ENCODE results near the gene CRB3. TPM values are rescaled to one million over a fixed set of nuclear protein-coding genes. Genes with fewer than 3 reads are reported as not detected.

The CRB3 gene
- total and polyA plus RNA-seq, 11 donors = 0.28 to 1.6 (median 0.46) TPM; not detected in 7

DNA sequence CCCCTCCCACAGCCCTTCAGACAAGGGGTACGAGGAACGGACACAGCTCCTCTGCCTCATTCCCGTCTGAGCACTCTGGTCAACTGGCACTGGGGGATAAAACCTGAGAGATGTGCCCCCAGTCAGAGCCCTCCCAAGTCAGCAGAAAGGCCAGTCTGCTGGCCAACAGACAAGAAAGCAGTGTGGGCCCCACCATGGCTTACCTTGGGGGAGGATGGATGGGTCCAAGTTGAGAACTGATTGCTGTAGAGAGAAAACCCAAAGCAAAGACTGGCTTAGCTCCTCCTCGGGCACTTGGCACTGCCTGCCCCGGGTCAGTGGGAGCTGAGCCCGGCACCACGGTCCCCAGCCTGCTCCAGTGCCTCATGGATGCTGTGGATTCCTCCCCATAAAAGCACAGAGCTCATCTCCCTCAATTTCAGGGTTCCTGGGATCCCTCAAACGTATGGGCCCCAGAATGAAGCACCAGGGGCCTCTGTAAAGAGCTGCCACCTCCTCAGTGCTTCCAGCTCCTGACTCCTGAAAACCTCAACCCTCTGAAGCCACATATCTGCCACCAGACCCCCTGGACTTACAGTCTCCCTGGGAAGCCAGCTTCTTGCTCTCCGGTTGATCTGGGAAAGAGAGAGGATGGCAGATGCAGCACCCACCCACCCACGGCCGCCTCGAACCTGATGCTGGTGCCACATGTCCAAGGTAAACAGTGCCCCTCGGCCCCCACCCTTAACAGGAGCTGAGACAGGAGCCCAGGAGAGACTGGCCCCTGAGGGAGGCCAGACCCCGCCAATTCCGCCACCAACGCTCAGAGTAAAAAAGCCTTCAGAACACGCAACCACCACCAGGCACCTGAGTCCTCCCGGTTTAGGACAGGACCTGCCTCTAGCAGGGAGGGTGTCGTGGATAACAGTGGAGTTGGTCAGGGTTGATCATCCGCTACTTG, 42.7 kb upstream of the CRB3 start:
- Histone ChIP-seq H3K4me1 (peaks cover 0 to 41% (median 21%) of the 10 kb centered on the region in 12 donors), H3K36me3 (peaks cover 0 to 61% (median 54%) of the 10 kb centered on the region in 9 donors), H3K27ac (no peak overlapping the region), H3K4me3 (no peak overlapping the region), H3K27me3 (no peaks in the 10 kb centered on the region), H3K9me3 (no peaks in the 10 kb centered on the region)
- ATAC-seq (no peak), DNase-seq (no peak)
- intact Hi-C loops (cut with DNase I) = loop anchor here in 1 of 10 donors (5.0 kb wide), 1 partner anchor 49 kb away; the partner anchor contains the start of gene ALKBH7
- 75 to 80% (median 78%) methylated on average over 19 to 20 of the region's 20 CpGs for WGBS, 4 donors
- TF ChIP-seq, protein P1, sequence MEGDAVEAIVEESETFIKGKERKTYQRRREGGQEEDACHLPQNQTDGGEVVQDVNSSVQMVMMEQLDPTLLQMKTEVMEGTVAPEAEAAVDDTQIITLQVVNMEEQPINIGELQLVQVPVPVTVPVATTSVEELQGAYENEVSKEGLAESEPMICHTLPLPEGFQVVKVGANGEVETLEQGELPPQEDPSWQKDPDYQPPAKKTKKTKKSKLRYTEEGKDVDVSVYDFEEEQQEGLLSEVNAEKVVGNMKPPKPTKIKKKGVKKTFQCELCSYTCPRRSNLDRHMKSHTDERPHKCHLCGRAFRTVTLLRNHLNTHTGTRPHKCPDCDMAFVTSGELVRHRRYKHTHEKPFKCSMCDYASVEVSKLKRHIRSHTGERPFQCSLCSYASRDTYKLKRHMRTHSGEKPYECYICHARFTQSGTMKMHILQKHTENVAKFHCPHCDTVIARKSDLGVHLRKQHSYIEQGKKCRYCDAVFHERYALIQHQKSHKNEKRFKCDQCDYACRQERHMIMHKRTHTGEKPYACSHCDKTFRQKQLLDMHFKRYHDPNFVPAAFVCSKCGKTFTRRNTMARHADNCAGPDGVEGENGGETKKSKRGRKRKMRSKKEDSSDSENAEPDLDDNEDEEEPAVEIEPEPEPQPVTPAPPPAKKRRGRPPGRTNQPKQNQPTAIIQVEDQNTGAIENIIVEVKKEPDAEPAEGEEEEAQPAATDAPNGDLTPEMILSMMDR (IDR thresholded peaks at IDR 0.05) = no peak
- TF ChIP-seq POLR2A (IDR thresholded peaks at IDR 0.05) = no peak

DNA sequence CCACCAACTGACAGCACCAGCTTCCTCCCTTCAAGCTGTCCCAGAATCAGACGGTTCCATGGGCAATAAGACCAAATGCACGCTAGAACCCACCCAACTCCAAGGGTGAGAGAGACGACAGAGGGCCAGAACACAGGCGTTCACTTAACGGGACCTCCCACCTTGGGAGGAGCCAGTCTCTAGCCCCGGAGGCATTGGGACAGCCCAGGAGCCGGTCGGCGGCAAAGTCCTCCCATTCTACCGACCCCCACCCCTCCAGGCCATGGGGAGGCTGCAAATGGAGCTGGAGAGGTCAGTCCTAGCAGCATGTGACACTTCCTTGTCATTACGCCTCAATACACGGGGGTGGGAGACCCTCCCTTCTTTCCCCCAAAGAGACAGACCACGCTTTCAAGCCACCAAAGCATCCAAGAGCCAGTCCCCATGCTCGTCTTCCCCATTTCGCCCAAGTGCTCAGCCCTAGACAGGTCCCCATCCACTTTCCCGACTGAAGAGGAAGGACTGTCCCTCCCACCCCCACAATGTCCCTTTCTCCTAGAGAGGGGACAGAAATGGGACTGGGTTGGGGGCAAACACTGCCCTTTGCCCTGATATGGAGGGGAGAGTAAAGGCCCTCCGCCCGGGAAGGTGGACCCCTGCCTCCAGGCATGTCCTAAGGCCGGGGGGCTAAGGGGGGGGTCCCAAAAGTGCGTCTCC, 40.4 kb upstream of the CRB3 start:
- Histone ChIP-seq H3K36me3 (peaks cover 0 to 38% (median 31%) of the 10 kb centered on the region in 9 donors), H3K9me3 (no peaks in the 10 kb centered on the region), H3K27ac (peak overlapping the region in 11 of 12 donors; percentile 25 to 78 (median 71)), H3K4me1 (peaks cover 0 to 41% (median 21%) of the 10 kb centered on the region in 12 donors), H3K4me3 (peak overlapping the region; percentile 63 to 96 (median 78)), H3K27me3 (no peaks in the 10 kb centered on the region)
- 1 to 3% (median 2%) methylated on average over 8 to 20 of the region's 20 CpGs for WGBS, 4 donors
- no peak for TF ChIP-seq POLR2A (IDR thresholded peaks at IDR 0.05)
- TF ChIP-seq, protein P1 (IDR thresholded peaks at IDR 0.05) = no peak
- intact Hi-C loops (cut with DNase I) = loop anchor here in 3 of 10 donors (2.0 to 5.0 kb wide), 3 partner anchors 31 to 51 kb away; partner anchors contain the start of genes ALKBH7 (in 3 of the 3) and GTF2F1 (in 1 of the 3)
- DNase-seq = peak in 1 of 5 donors; percentile 36
- ATAC-seq = no peak

DNA sequence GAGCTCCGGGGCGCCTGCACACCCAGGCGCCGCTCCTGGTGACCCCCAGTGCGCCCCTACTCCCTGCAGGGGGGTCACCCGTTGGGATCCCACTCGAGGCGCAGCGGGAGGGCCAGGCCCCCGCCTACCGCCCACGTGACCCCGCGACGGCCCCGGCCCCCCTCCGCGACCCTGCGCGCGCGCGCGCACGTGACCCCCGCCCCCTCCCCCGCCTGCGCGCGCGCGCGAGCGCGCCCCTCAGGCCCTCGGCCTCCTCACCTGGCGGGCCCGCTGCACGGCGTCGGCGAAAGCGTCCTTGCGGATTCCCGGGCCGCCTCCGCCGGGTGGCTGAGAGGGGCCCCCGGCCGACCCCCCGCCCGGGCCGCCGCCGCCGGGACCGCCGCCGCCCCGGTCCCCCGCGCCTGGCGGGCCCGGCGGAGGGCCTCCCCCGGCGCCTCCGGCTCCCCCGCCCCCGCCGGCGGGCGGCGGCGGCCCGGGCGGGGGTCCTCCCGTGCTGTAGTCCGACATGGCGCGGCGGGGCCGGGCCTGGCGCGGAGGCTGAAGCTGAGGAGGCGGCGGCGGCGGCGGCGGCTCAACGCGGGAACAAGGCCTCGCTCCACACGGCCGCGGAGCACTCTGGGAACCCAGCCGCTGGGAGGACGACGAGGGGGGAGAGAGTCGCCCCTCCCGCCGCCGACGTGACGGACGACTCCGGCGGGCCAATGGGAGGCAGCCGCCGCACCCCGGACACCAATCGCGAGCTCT, 39.7 kb upstream of the CRB3 start, which contains the start of gene KHSRP:
Gene KHSRP, minus strand, starts transcription at position 617 of the 744 bp plus-strand sequence. Its CDS starts 110 bp downstream, at position 507.
- DNase-seq (peak in 4 of 5 donors; percentile 44 to 70 (median 50)), ATAC-seq (no peak)
- Histone ChIP-seq H3K4me1 (peaks cover 0 to 41% (median 21%) of the 10 kb centered on the region in 12 donors), H3K36me3 (peaks cover 0 to 30% (median 24%) of the 10 kb centered on the region in 9 donors), H3K27me3 (no peaks in the 10 kb centered on the region), H3K27ac (peak within 1 kb of the TSS; percentile 59 to 89 (median 84)), H3K9me3 (no peaks in the 10 kb centered on the region), H3K4me3 (peak within 1 kb of the TSS; percentile 63 to 96 (median 78))
- peak; percentile 28 to 86 for TF ChIP-seq POLR2A (IDR thresholded peaks at IDR 0.05)
- TF ChIP-seq, protein P1 (IDR thresholded peaks at IDR 0.05) = no peak
- intact Hi-C loops (cut with DNase I) = loop anchor here in 3 of 10 donors (2.0 to 5.0 kb wide), 3 partner anchors 32 to 52 kb away; partner anchors contain the start of genes ALKBH7 (in 3 of the 3) and GTF2F1 (in 1 of the 3)
- WGBS, 4 donors = 1 to 2% (median 1%) methylated on average over 23 to 114 of the region's 114 CpGs
